GM19452 (cell line): ENCODE data around the gene ATP11A.

Source experiments
- ATAC-seq: cut with Tn5 transposase; IDR thresholded peaks from one replicate; pipeline ENCODE4 v1.9.1; 2021; ENCODE audit not compliant: unreplicated experiment

ATP11A gene

GRCh38 chr13:112722433-112723263 lies 32.8 kb downstream of the ATP11A start:
- ATAC-seq, result no peak

- no peak for ATAC-seq
Measured at GRCh38 chr13:112723771-112724170, 33.9 kb downstream of the ATP11A start.

- ATAC-seq, result no peak
Measured at GRCh38 chr13:112724788-112725345, 35.0 kb downstream of the ATP11A start.

- ATAC-seq, result peak; percentile 59
Measured at GRCh38 chr13:112725346-112726015, 35.6 kb downstream of the ATP11A start.

- ATAC-seq, result peak; percentile 31
Measured at GRCh38 chr13:112726016-112726767, 36.4 kb downstream of the ATP11A start.

- ATAC-seq, result no peak
Measured at GRCh38 chr13:112727581-112727980, 37.7 kb downstream of the ATP11A start.

- ATAC-seq, result no peak
Measured at GRCh38 chr13:112728375-112729126, 38.7 kb downstream of the ATP11A start.

- no peak for ATAC-seq
Measured at GRCh38 chr13:112729408-112729807, 39.6 kb downstream of the ATP11A start.

GRCh38 chr13:112730157-112730671 lies 40.4 kb downstream of the ATP11A start:
- ATAC-seq, result no peak

- no peak for ATAC-seq
Measured at GRCh38 chr13:112731667-112732616, 42.1 kb downstream of the ATP11A start.

- no peak for ATAC-seq
Measured at GRCh38 chr13:112732679-112733078, 42.8 kb downstream of the ATP11A start.

- no peak for ATAC-seq
Measured at GRCh38 chr13:112733112-112733511, 43.3 kb downstream of the ATP11A start.

- no peak for ATAC-seq
Measured at GRCh38 chr13:112733661-112734379, 44.0 kb downstream of the ATP11A start.

- no peak for ATAC-seq
Measured at GRCh38 chr13:112734696-112735547, 45.1 kb downstream of the ATP11A start.

- no peak for ATAC-seq
Measured at GRCh38 chr13:112735791-112736190, 46.0 kb downstream of the ATP11A start.

- ATAC-seq, result no peak
Measured at GRCh38 chr13:112737294-112737693, 47.5 kb downstream of the ATP11A start.

- ATAC-seq, result no peak
Measured at GRCh38 chr13:112738606-112739005, 48.8 kb downstream of the ATP11A start.
